GM23338 (cell line): ENCODE measurements around the gene NAE1. TPM values are rescaled to one million over a fixed set of nuclear protein-coding genes. Genes with fewer than 3 reads are reported as not detected.
A peak's percentile ranks its signal among the peaks of the same experiment; 100 is the strongest.

ENCODE experiments used
- ATAC-seq: fragments of 200-7000 bp; cut with Tn5 transposase; 3 replicates; pipeline ENCODE4 v1.9.1; 2020
- DNase-seq: peaks from one replicate; pipeline ENCODE4 v3.0.0-alpha.2; 2015; ENCODE audit warnings: low spot score
- H2AFZ ChIP-seq: fragments of 200-600 bp; sonication (generic); 2 replicates; pipeline ENCODE4 v1.8.0; 2016; ENCODE audit warnings: antibody characterized with exemption, mild to moderate bottlenecking, moderate library complexity
- H3F3A ChIP-seq: fragments of 200-600 bp; sonication (generic); replicated peaks from 2 replicates; pipeline ENCODE4 v1.8.0; 2017; ENCODE audit warnings: antibody characterized with exemption, mixed run types, low read depth
- H3K27ac ChIP-seq: fragments of 200-600 bp; sonication (generic); 2 replicates; pipeline ENCODE4 v1.6.1; 2016; ENCODE audit warnings: low read depth
- H3K27me3 ChIP-seq: fragments of 200-600 bp; sonication (generic); 2 replicates; pipeline ENCODE4 v1.8.0; 2016; ENCODE audit warnings: mild to moderate bottlenecking, mixed run types, moderate library complexity; ENCODE audit not compliant: insufficient read depth
- H3K36me3 ChIP-seq: fragments of 200-600 bp; sonication (generic); 2 replicates; pipeline ENCODE4 v1.8.0; 2016; ENCODE audit warnings: mild to moderate bottlenecking; ENCODE audit not compliant: insufficient read depth
- H3K4me1 ChIP-seq: fragments of 200-600 bp; sonication (generic); 2 replicates; pipeline ENCODE4 v1.8.0; 2016; ENCODE audit warnings: mild to moderate bottlenecking, moderate library complexity; ENCODE audit not compliant: insufficient read depth
- H3K4me2 ChIP-seq: fragments of 200-600 bp; sonication (generic); 2 replicates; pipeline ENCODE4 v1.7.1; 2017; ENCODE audit warnings: mixed run types
- H3K4me3 ChIP-seq: fragments of 200-600 bp; sonication (generic); 2 replicates; pipeline ENCODE4 v1.6.1; 2016; ENCODE audit warnings: mixed run types
- H3K79me2 ChIP-seq: fragments of 200-600 bp; sonication (generic); replicated peaks from 2 replicates; pipeline ENCODE4 v1.8.0; 2017; ENCODE audit warnings: mild to moderate bottlenecking; ENCODE audit not compliant: insufficient read depth
- H3K9me2 ChIP-seq: fragments of 200-600 bp; sonication (generic); 2 replicates; pipeline ENCODE4 v1.8.0; 2017; ENCODE audit not compliant: insufficient read depth
- H4K20me1 ChIP-seq: fragments of 200-600 bp; sonication (generic); replicated peaks from 2 replicates; pipeline ENCODE4 v1.8.0; 2017; ENCODE audit warnings: mild to moderate bottlenecking; ENCODE audit not compliant: insufficient read depth
- H3K27ac Mint-ChIP-seq: 2 replicates; pipeline ENCODE4 v1.8.0; 2020; ENCODE audit warnings: inconsistent platforms, mild to moderate bottlenecking, moderate library complexity, mixed read lengths
- H3K27me3 Mint-ChIP-seq: 3 replicates; pipeline ENCODE4 v1.8.0; 2022; ENCODE audit warnings: low read depth, mild to moderate bottlenecking, moderate library complexity, mixed read lengths, inconsistent platforms; ENCODE audit not compliant: insufficient read depth, poor library complexity
- H3K36me3 Mint-ChIP-seq: 3 replicates; pipeline ENCODE4 v1.8.0; 2021; ENCODE audit warnings: low read depth, mild to moderate bottlenecking, inconsistent platforms, moderate library complexity, mixed read lengths
- H3K4me1 Mint-ChIP-seq: 3 replicates; pipeline ENCODE4 v1.8.0; 2020; ENCODE audit warnings: mild to moderate bottlenecking, inconsistent platforms, mixed read lengths
- H3K4me3 Mint-ChIP-seq: 3 replicates; pipeline ENCODE4 v1.8.0; 2021; ENCODE audit warnings: moderate library complexity, mild to moderate bottlenecking, inconsistent platforms, mixed read lengths
- H3K9me3 Mint-ChIP-seq: 3 replicates; pipeline ENCODE4 v1.8.0; 2020; ENCODE audit warnings: moderate library complexity, mild to moderate bottlenecking, inconsistent platforms, mixed read lengths
- EZH2 ChIP-seq: fragments of 200-600 bp; sonication (generic); IDR thresholded peaks from one replicate; pipeline ENCODE4 v1.8.0; 2017; ENCODE audit warnings: antibody characterized with exemption, mild to moderate bottlenecking, low read depth; ENCODE audit not compliant: unreplicated experiment
- JUNB ChIP-seq: IDR thresholded peaks from one replicate; pipeline ENCODE4 v1.6.1; 2016; ENCODE audit warnings: antibody characterized with exemption; ENCODE audit not compliant: unreplicated experiment
- NANOG ChIP-seq: IDR thresholded peaks from 2 replicates; pipeline ENCODE4 v1.6.1; 2016; ENCODE audit warnings: antibody characterized with exemption, borderline replicate concordance
- POLR2AphosphoS5 ChIP-seq: IDR thresholded peaks from 2 replicates; pipeline ENCODE4 v1.6.1; 2016; ENCODE audit warnings: antibody characterized with exemption, low read depth
- STAT1 ChIP-seq: IDR thresholded peaks from one replicate; pipeline ENCODE4 v1.6.1; 2016; ENCODE audit warnings: antibody characterized with exemption; ENCODE audit not compliant: unreplicated experiment
- ZNF114 ChIP-seq: fragments of 250-450 bp; sonication (Bioruptor Pico); IDR thresholded peaks from 2 replicates; pipeline ENCODE4 v1.5.0; 2020; ENCODE audit warnings: mild to moderate bottlenecking, moderate library complexity
- polyA plus RNA-seq: library from polyadenylated mRNA; unstranded; fragments of >200 nt; fragmentation: Nextera tagmentation; extraction: Ambion mirVana; gene quantifications from 2 replicates; pipeline ENCODE4 v1.2.1, GENCODE V29; 2016
- total RNA-seq: library from RNA; depleted of rRNA; stranded (reverse); fragments of >200 nt; shearing (Covaris generic); gene quantifications from 2 replicates; pipeline ENCODE4 v1.2.3, GENCODE V29; 2014
- TF ChIP-seq, protein P1 (sequence below): IDR thresholded peaks from 2 replicates; pipeline ENCODE4 v1.6.1; 2016; ENCODE audit warnings: antibody characterized with exemption
- TF ChIP-seq, protein P2 (sequence below), 2 experiments: fragments of 200-600 bp in 1 of 2; sonication (generic) in 1 of 2; conservative IDR thresholded peaks; 2 replicates each; pipeline versions ENCODE4 v1.5.1 to v1.6.1; 2016 to 2017; ENCODE audit warnings: antibody characterized with exemption in 2 of 2, low read depth in 2 of 2, mild to moderate bottlenecking in 2 of 2, moderate library complexity in 1 of 2
- TF ChIP-seq, protein P3 (sequence below): IDR thresholded peaks from one replicate; pipeline ENCODE4 v1.6.1; 2018; ENCODE audit warnings: antibody characterized with exemption; ENCODE audit not compliant: unreplicated experiment

The NAE1 gene
- total and polyA plus RNA-seq, 2 experiments from 2014 or later, result 139 to 209 TPM

GRCh38 chr16:66845080-66845410 lies 14.3 kb upstream of the NAE1 start:
- H3K4me3 Mint-ChIP-seq, result peak overlapping the region; percentile 76
- no peak overlapping the region for H3K27ac ChIP-seq
- H3K9me2 ChIP-seq, result no peaks in the 10 kb centered on the region; the same call in 1 of the 2 replicates
- 0 out of 2 replicates have a peak, but pooled peaks cover 6% of the 10 kb centered on the region for H3F3A ChIP-seq
- DNase-seq (no peak), ATAC-seq (no peak)
- no peaks in the 10 kb centered on the region; the same call in 2 of the 3 replicates for H3K9me3 Mint-ChIP-seq
- H3K27me3 Mint-ChIP-seq, result peaks cover 40% of the 10 kb centered on the region
- H3K36me3 Mint-ChIP-seq, result no peaks in the 10 kb centered on the region
- no peaks in the 10 kb centered on the region for H4K20me1 ChIP-seq
- H3K27ac Mint-ChIP-seq, result no peak overlapping the region
- peaks cover 51% of the 10 kb centered on the region for H3K27me3 ChIP-seq
- peak overlapping the region; percentile 69 for H3K4me3 ChIP-seq
- peaks cover 16% of the 10 kb centered on the region for H3K4me1 Mint-ChIP-seq
- H2AFZ ChIP-seq, result peak overlapping the region; percentile 95
- no peaks in the 10 kb centered on the region for H3K79me2 ChIP-seq
- TF ChIP-seq STAT1, result no peak
- TF ChIP-seq, protein P1, sequence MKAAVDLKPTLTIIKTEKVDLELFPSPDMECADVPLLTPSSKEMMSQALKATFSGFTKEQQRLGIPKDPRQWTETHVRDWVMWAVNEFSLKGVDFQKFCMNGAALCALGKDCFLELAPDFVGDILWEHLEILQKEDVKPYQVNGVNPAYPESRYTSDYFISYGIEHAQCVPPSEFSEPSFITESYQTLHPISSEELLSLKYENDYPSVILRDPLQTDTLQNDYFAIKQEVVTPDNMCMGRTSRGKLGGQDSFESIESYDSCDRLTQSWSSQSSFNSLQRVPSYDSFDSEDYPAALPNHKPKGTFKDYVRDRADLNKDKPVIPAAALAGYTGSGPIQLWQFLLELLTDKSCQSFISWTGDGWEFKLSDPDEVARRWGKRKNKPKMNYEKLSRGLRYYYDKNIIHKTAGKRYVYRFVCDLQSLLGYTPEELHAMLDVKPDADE, result no peak
- TF ChIP-seq JUNB, result no peak
- no peak for TF ChIP-seq ZNF114
- peak overlapping the region; percentile 86 for H3K4me2 ChIP-seq
- H3K4me1 ChIP-seq, result no peaks in the 10 kb centered on the region; the same call in 1 of the 2 replicates
- no peaks in the 10 kb centered on the region for H3K36me3 ChIP-seq

DNA sequence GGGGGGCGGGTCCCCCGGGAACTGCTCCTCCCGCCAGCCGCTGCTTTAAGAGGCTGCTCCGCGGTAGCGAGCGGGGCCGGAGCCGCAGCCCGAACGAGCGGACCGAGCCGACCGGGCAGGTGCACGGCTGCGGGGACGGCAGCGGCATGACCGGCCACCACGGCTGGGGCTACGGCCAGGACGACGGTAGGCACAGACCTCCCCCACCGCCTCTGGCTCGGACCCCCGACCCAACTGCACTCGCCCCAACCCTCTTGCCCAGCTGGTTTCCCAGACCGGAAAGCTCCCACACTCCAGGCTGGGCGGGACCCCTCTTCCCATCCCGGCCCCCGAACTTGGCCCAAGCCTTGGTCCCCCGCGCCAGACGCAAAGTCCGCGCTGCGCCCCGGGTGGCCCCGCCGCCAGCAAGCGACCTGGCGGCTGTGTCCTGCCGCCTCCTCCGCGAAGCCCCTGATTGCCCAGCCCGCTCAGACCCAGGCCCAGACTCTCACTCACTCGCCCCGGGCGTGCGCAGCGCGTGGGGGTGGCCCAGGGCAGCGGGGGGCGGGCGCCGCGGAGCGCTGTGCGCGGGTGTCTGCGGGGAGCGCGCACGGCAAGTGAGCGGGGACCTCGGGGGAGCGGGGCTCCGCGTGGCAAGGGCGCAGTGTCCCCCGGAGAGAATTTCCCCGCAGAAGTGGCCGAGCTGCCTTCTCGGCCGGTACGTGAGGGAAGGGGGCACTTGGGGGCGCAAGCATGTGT lies 13.7 kb upstream of the NAE1 start, which contains the start of gene CA7:
TSS of gene CA7 (plus strand) at position 73 of the 738 bp plus-strand sequence. CDS start at position 147, 74 bp downstream.
- DNase-seq (peak; percentile 62), ATAC-seq (peak; percentile 77)
- Mint-ChIP-seq H3K36me3 (no peaks in the 10 kb centered on the region), H3K4me1 (peaks cover 16% of the 10 kb centered on the region), H3K27me3 (peaks cover 40% of the 10 kb centered on the region), H3K4me3 (peak within 1 kb of the TSS; percentile 76), H3K27ac (no peak within 1 kb of the TSS), H3K9me3 (no peaks in the 10 kb centered on the region; the same call in 2 of the 3 replicates)
- H3K9me2 ChIP-seq, result no peaks in the 10 kb centered on the region; the same call in 1 of the 2 replicates
- H3K4me3 ChIP-seq, result peak within 1 kb of the TSS; percentile 69
- no peaks in the 10 kb centered on the region for H3K36me3 ChIP-seq
- H3K27ac ChIP-seq, result no peak within 1 kb of the TSS
- H3F3A ChIP-seq, result 0 out of 2 replicates have a peak, but pooled peaks cover 6% of the 10 kb centered on the region
- H3K4me2 ChIP-seq, result peak within 1 kb of the TSS; percentile 86
- peaks cover 51% of the 10 kb centered on the region for H3K27me3 ChIP-seq
- H2AFZ ChIP-seq, result peak within 1 kb of the TSS; percentile 99
- TF ChIP-seq JUNB (no peak), POLR2AphosphoS5 (peak; percentile 37; the same call in 1 of the 2 replicates), NANOG (no peak), EZH2 (peak; percentile 44), STAT1 (no peak)
- TF ChIP-seq, protein P2, sequence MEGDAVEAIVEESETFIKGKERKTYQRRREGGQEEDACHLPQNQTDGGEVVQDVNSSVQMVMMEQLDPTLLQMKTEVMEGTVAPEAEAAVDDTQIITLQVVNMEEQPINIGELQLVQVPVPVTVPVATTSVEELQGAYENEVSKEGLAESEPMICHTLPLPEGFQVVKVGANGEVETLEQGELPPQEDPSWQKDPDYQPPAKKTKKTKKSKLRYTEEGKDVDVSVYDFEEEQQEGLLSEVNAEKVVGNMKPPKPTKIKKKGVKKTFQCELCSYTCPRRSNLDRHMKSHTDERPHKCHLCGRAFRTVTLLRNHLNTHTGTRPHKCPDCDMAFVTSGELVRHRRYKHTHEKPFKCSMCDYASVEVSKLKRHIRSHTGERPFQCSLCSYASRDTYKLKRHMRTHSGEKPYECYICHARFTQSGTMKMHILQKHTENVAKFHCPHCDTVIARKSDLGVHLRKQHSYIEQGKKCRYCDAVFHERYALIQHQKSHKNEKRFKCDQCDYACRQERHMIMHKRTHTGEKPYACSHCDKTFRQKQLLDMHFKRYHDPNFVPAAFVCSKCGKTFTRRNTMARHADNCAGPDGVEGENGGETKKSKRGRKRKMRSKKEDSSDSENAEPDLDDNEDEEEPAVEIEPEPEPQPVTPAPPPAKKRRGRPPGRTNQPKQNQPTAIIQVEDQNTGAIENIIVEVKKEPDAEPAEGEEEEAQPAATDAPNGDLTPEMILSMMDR (conservative IDR thresholded peaks at IDR 0.05; ENCODE audit: low read depth in 2 of 2), result 0 out of 4 replicates have a peak, but pooled peaks of 1 of the 2 experiments have one; percentile 8
- TF ChIP-seq, protein P3, sequence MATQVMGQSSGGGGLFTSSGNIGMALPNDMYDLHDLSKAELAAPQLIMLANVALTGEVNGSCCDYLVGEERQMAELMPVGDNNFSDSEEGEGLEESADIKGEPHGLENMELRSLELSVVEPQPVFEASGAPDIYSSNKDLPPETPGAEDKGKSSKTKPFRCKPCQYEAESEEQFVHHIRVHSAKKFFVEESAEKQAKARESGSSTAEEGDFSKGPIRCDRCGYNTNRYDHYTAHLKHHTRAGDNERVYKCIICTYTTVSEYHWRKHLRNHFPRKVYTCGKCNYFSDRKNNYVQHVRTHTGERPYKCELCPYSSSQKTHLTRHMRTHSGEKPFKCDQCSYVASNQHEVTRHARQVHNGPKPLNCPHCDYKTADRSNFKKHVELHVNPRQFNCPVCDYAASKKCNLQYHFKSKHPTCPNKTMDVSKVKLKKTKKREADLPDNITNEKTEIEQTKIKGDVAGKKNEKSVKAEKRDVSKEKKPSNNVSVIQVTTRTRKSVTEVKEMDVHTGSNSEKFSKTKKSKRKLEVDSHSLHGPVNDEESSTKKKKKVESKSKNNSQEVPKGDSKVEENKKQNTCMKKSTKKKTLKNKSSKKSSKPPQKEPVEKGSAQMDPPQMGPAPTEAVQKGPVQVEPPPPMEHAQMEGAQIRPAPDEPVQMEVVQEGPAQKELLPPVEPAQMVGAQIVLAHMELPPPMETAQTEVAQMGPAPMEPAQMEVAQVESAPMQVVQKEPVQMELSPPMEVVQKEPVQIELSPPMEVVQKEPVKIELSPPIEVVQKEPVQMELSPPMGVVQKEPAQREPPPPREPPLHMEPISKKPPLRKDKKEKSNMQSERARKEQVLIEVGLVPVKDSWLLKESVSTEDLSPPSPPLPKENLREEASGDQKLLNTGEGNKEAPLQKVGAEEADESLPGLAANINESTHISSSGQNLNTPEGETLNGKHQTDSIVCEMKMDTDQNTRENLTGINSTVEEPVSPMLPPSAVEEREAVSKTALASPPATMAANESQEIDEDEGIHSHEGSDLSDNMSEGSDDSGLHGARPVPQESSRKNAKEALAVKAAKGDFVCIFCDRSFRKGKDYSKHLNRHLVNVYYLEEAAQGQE, result no peak
- no peaks in the 10 kb centered on the region for H4K20me1 ChIP-seq
- no peaks in the 10 kb centered on the region; the same call in 1 of the 2 replicates for H3K4me1 ChIP-seq
- H3K79me2 ChIP-seq, result no peaks in the 10 kb centered on the region
